GM20431 (cell line): ENCODE results near the gene NAALADL2.
"Not testable (repeated sequence)": the region's sequence is repeated elsewhere in the genome, so short reads cannot be mapped to it uniquely, and the experiment has no call there.

Experiments used
- in situ Hi-C: fragments of 300-500 bp; cut with MseI, MboI; formaldehyde crosslinking; loops from one replicate; pipeline ENCODE4 v1.15.0; 2020; ENCODE audit warnings: low sequenced_read_pairs; ENCODE audit not compliant: unreplicated experiment

NAALADL2 gene

DNA sequence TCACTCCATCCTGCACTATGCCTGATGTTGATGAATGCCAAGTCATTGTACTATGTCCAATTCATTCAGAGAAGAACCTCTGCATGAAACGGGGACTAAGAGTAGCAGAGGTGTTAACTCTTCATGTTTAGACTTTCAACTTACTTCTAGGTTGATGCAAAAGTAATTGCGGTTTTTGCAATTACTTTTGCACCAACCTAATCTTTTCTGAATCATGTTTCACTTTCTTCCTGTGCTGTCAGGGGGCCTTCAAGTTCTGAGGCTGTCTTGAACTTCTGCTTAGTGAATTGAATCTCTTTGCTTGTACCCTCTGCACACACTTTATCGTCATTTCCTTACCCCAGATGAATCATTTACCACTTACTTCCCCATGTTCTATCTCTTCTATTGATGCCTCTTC is 636.2 kb downstream of the NAALADL2 start:
- in situ Hi-C loops: no loop called here

DNA sequence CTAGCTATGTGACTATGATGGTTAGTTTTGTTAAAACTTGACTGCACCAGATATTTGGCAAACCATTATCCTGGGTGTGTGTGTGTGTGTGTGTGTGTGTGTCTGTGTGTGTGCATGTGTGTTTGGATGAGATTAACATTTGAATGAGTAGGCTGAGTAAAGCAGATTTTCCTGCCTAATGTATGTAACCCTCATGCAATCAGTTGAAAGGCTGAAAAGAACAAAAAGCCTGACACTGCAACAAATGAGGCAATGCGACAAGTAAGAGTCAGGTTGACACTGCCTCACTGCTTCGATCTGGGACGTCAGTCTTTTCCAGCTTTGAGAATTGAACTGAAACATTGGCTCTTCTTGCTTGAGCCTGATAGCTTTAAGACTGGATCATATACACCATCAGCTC is 643.0 kb downstream of the NAALADL2 start:
- in situ Hi-C loops: no loop called here

DNA sequence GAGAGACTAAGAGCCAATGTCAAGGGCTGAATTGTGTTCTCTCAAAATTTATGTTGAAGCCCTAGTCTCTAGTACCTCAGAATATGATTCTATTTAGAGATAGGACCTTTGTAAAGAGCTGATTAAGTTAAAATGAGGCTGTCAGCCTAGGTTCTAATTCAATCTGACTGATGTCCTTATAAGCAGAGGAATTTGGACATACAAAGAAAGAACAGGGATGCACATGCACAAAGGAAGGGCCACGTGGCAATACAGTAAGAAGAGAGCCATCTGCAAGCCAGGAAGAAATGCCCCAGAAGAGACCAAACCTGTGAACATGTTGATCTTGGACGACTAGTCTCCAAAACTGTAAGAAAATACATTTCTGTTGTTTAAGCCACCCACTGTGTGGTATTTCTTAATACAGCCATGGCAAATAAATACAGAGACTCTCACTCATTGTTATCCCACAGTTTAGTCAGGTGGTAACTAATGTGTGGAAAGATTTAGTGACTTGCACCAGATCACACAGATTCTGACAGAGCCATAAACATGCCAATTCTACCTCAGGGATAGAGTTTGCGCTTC is 652.2 kb downstream of the NAALADL2 start:
- in situ Hi-C loops: no loop called here

DNA sequence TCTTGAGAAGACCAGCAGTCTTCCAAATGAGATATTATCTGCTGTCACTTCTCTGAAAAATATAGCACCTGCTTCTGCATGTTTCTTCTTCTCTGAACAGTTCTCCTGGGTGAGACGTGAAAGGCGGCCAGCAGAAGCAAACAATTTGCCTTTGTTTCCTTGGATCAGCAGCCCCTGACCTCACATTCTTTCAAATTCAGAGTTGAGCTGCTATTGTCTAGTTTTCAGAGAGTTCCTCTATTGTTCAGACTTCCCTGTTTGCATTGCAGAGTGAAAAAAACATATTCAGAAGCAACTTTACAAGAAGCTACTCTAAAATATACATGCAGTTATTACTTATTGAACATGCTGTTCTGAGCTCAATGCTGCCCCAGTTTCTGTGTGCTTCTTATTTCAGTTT is 653.6 kb downstream of the NAALADL2 start:
- in situ Hi-C loops: no loop called here

DNA sequence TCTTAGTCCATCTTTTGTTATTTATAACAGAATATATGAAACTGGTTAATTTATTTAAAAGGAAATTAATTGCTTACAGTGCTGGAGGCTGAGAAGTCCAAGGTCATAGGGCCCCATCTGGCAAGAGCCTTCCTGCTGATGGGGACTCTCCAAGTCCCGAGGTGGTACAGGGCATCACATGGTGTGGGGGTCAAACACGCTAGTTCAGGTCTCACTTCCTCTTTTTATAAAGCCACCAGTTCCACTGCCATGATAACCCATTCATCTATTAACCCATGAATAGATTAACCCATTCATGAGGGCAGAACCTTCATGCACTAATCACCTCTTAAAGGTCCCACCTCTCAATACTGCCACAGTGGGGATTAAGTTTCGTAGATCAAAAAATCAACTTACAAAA is 659.3 kb downstream of the NAALADL2 start:
- in situ Hi-C loops: no loop called here

GRCh38 chr3:175521406-175521805 is 662.3 kb downstream of the NAALADL2 start:
- in situ Hi-C loops: no loop called here

DNA sequence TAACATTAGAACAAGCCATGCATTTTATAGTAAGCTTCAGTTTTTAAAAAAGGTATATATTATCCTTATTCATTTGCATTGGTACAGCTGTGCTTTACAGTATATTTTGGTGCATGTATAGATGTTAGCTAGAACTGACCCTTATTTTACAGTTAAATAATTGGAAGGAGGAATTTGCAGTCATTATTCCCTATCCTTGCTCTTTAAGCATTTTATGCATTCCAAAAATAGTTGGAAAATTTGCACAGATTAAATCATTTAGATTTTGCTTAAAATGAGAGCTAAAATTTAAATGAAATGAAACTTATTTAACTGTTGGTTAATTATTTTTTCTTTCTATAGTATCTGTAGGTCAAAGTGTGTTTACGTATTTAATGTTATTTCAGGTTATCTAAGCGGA is 667.1 kb downstream of the NAALADL2 start:
- in situ Hi-C loops: no loop called here

GRCh38 chr3:175526609-175527280 is 667.6 kb downstream of the NAALADL2 start:
- in situ Hi-C loops: no loop called here

- in situ Hi-C loops: not testable (repeated sequence)
Observed at GRCh38 chr3:175528693-175529092, 669.6 kb downstream of the NAALADL2 start.

DNA sequence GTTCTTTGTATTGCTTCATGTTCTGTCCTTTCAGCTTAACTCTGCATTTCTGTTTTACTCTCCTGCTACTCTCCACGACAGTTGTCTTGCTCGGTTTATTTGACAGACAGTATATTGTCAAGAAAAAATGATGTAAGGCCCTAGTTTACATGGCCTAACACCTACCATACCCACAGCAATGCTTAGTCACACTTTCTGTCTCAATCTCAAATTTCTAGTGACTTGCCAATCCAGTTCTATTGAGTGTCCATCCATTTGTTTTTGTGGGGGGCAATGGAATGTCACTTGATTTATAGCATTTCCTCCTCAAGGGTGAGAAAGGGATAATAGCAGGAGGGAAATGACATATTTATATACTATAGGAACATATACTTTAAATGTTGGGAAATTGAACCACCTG is 676.2 kb downstream of the NAALADL2 start:
- in situ Hi-C loops: no loop called here

DNA sequence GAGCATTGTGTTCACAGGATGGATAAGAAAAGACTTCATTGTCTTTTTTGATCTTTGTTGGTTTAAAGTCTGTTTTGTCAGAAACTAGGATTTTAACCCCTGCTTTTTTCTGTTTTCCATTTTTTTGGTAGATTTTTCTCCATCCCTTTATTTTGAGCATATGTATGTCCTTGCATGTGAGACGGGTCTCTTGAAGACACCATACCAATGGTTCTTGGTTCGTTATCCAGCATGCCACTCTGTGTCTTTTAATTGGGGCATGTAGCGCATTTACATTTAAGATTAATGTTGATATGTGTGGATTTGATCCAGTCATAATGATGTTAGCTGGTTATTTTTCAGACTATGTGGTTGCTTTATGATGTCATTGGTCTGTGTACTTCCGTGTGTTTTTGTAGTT is 687.0 kb downstream of the NAALADL2 start:
- in situ Hi-C loops: no loop called here

- in situ Hi-C loops: no loop called here
Observed at GRCh38 chr3:175552929-175553328, 693.8 kb downstream of the NAALADL2 start.

GRCh38 chr3:175554801-175555200 is 695.7 kb downstream of the NAALADL2 start:
- in situ Hi-C loops: no loop called here

GRCh38 chr3:175558261-175558660 is 699.1 kb downstream of the NAALADL2 start:
- in situ Hi-C loops: no loop called here

DNA sequence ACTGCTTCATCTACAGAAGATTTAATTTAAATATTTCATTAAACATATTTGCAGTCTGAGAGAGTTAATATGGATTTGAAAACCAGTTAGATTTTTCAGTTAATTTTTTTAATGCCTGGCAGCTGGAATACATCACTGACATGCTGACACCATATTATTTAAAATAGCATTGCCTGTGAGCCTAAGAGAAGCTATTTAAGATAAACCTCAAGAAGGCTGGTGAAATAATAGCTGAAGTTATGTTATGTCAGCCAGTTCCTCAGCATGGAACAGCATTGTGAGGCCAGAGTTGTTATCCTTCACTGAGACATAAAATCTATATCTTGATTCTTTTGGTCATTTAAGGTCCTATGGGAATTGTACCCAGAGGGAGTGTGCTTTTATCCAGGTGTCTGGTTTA is 705.2 kb downstream of the NAALADL2 start:
- in situ Hi-C loops: no loop called here

- in situ Hi-C loops: no loop called here
Observed at GRCh38 chr3:175571096-175571495, 712.0 kb downstream of the NAALADL2 start.

DNA sequence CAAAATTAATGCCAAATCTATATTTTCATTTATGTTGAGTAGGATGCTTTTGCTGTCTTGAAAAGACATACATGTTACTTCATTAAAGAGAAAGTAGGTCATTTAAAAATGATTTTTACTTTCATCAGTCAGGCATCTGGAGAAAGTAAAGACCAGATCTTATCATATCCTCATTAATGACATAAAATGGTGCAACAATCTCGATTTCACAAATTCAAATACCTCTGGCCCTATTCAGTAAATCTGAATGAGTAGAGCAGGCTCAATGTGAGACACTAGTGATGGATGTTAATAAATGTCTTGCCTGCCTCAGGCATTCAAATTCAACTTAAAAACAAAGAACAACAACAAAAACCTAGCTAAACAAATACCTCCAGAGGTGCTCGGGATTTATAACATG is 714.1 kb downstream of the NAALADL2 start:
- in situ Hi-C loops: no loop called here

DNA sequence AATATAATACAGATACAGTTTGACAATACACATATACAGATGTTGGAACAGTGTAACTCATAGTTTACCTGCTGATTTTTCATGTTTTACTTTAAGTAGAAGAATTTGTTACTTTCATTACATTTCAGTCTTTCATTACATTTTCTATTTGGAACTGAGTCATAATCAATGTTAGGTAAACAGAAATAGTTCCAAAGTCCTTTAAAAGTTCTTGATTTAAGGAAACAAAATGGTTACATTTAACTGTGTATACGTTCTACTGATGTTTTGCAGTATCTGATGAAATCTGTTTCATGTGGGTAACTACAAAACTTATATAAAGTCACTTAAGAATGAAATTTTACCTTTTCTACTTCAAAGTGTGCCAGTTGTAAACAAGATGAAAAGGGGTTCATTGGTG is 721.2 kb downstream of the NAALADL2 start:
- in situ Hi-C loops: no loop called here

- in situ Hi-C loops: no loop called here
Observed at GRCh38 chr3:175585898-175586297, 726.8 kb downstream of the NAALADL2 start.

DNA sequence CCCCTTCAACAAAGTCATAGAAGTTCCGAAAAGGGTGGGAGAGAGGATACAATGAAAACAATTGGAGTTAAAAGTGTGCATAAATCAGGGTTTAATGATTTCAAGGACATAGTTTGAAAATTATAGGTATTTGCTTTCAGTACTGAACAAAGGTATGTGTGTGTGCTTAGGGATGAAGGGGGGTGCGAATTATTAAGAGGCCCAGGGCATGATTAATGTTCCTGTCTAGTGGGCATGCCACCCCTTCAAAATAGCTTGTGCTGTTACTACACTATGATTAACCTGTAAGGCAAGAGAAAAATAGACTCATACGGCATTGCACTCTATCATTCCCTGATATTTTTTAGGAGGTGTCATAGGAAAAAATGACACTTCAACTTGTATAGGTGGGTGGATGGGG is 731.6 kb downstream of the NAALADL2 start:
- in situ Hi-C loops: no loop called here

DNA sequence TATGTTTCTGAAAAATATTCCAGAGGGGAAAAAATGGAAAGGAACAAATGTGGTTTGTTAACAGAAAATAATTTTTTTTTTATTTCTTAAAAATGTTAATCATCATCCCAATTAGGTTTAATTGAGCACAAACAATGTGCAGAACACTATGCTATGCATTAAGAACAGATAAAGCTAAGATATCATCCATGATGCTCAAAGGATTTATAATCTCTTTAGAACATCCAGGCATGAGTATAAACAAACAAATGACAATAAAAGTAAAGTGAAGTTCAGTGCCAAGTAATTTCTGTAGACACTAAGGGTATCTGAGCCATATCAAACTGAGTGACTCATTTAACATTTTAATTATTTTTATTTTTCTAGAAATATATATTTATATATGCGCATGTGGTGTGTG is 732.2 kb downstream of the NAALADL2 start:
- in situ Hi-C loops: no loop called here

- in situ Hi-C loops: no loop called here
Observed at GRCh38 chr3:175593331-175593730, 734.2 kb downstream of the NAALADL2 start.
